ENCODE results near the gene VTI1B. TPM values are rescaled to one million over a fixed set of nuclear protein-coding genes. Genes with fewer than 3 reads are reported as not detected.

Gene VTI1B
- total and polyA plus RNA-seq, 2 experiments from 2014 or later, result 44.7 to 96.1 TPM

- DNase-seq (ENCODE audit: low spot score) (no peak), ATAC-seq (no peak)
- Histone ChIP-seq H3K27ac (ENCODE audit: low read depth) (no peak overlapping the region), H2AFZ (no peak overlapping the region), H3K79me2 (replicated peaks; ENCODE audit: insufficient read depth) (peaks cover 92% of the 10 kb centered on the region), H3F3A (replicated peaks; ENCODE audit: low read depth) (no peaks in the 10 kb centered on the region), H3K4me3 (no peak overlapping the region), H3K9me2 (ENCODE audit: insufficient read depth) (no peaks in the 10 kb centered on the region), H3K36me3 (ENCODE audit: insufficient read depth) (no peaks in the 10 kb centered on the region), H3K4me2 (no peak overlapping the region), H3K27me3 (ENCODE audit: insufficient read depth) (no peaks in the 10 kb centered on the region), H3K4me1 (ENCODE audit: insufficient read depth) (peaks cover 11% of the 10 kb centered on the region), H4K20me1 (replicated peaks; ENCODE audit: insufficient read depth) (peaks cover 26% of the 10 kb centered on the region)
- no peak for TF ChIP-seq EZH2phosphoT487 (IDR thresholded peaks at IDR 0.05; ENCODE audit: unreplicated experiment)
- TF ChIP-seq CREB1 (CRISPR knock-in tag; IDR thresholded peaks at IDR 0.05; ENCODE audit: low read depth), result no peak
- peaks cover 2% of the 10 kb centered on the region for H3K27me3 Mint-ChIP-seq (ENCODE audit: insufficient read depth, low read depth, poor library complexity)
- peaks cover 14% of the 10 kb centered on the region for H3K4me1 Mint-ChIP-seq
- no peaks in the 10 kb centered on the region for H3K9me3 Mint-ChIP-seq
- no peak overlapping the region for H3K4me3 Mint-ChIP-seq
- H3K36me3 Mint-ChIP-seq (ENCODE audit: low read depth), result no peaks in the 10 kb centered on the region; the same call in 2 of the 3 replicates
- H3K27ac Mint-ChIP-seq, result no peak overlapping the region
Measured at GRCh38 chr14:67668559-67668958, 5.9 kb downstream of the VTI1B start.

- H3K36me3 Mint-ChIP-seq (ENCODE audit: low read depth), result peaks cover 3% of the 10 kb centered on the region; the same call in 1 of the 3 replicates
- H3K4me3 ChIP-seq, result no peak overlapping the region
- no peaks in the 10 kb centered on the region for H3K9me2 ChIP-seq (ENCODE audit: insufficient read depth)
- H2AFZ ChIP-seq, result no peak overlapping the region
- H3K79me2 ChIP-seq (replicated peaks; ENCODE audit: insufficient read depth), result peaks cover 88% of the 10 kb centered on the region
- H3K4me2 ChIP-seq, result no peak overlapping the region
- H3K36me3 ChIP-seq (ENCODE audit: insufficient read depth), result no peaks in the 10 kb centered on the region
- no peaks in the 10 kb centered on the region for H3K27me3 ChIP-seq (ENCODE audit: insufficient read depth)
- TF ChIP-seq EZH2 (IDR thresholded peaks at IDR 0.05; ENCODE audit: low read depth, unreplicated experiment), result no peak
- TF ChIP-seq ZNF331 (CRISPR knock-in tag; IDR thresholded peaks at IDR 0.05; ENCODE audit: low read depth), result no peak
- TF ChIP-seq EZH2phosphoT487 (IDR thresholded peaks at IDR 0.05; ENCODE audit: unreplicated experiment), result no peak
- TF ChIP-seq ETS1 (IDR thresholded peaks at IDR 0.05), result no peak
- peak; percentile 65 to 77 for TF ChIP-seq CTCF (conservative IDR thresholded peaks at IDR 0.05; ENCODE audit: low read depth in 2 of 2)
- peaks cover 6% of the 10 kb centered on the region; the same call in 2 of the 3 replicates for H3K4me1 Mint-ChIP-seq
- H3K27ac ChIP-seq (ENCODE audit: low read depth), result no peak overlapping the region
- DNase-seq (ENCODE audit: low spot score) (peak; percentile 72), ATAC-seq (peak; percentile 93)
- no peak overlapping the region for H3K4me3 Mint-ChIP-seq
- peaks cover 19% of the 10 kb centered on the region; the same call in 1 of the 2 replicates for H4K20me1 ChIP-seq (replicated peaks; ENCODE audit: insufficient read depth)
- H3K9me3 Mint-ChIP-seq, result no peaks in the 10 kb centered on the region
- H3K27me3 Mint-ChIP-seq (ENCODE audit: insufficient read depth, low read depth, poor library complexity), result peaks cover 2% of the 10 kb centered on the region
- no peak overlapping the region for H3K27ac Mint-ChIP-seq
- H3K4me1 ChIP-seq (ENCODE audit: insufficient read depth), result peaks cover 5% of the 10 kb centered on the region
- no peaks in the 10 kb centered on the region for H3F3A ChIP-seq (replicated peaks; ENCODE audit: low read depth)
Measured at GRCh38 chr14:67666750-67667449, 7.5 kb downstream of the VTI1B start.
